ENCODE measurements around the gene VPS35. TPM values are rescaled to one million over a fixed set of nuclear protein-coding genes. Genes with fewer than 3 reads are reported as not detected.
A peak's percentile ranks its signal among the peaks of the same experiment; 100 is the strongest.

VPS35 gene
- total and polyA plus RNA-seq, 8 donors, result 17.9 to 159 (median 44.9) TPM

DNA sequence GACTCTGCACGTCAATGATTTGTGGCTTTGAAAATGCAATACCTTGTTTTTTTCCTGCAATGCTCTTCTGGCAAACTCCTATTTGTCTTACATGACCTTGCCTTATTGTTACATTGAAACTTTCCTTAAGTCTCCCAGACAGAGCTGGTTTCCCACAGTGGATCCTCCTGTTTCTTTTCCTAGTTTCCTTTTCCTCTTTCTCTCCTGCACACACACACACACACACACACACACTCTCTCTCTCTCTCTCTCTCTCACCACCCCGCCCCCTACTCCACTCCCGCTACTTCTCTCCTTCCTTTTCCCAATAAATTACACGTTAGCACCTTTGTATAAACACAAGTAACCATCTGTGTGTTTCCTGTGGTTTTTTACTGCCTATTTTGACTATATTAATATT lies 2.7 kb upstream of the VPS35 start:
- Histone ChIP-seq H3K4me3 (no peak overlapping the region), H3K27ac (no peak overlapping the region), H3K27me3 (no peaks in the 10 kb centered on the region), H3K36me3 (peaks cover 0 to 3% (median 0%) of the 10 kb centered on the region in 4 donors), H3K9me3 (no peaks in the 10 kb centered on the region), H3K4me1 (peaks cover 23 to 36% (median 33%) of the 10 kb centered on the region in 4 donors)
- no peak for DNase-seq
- TF ChIP-seq POLR2AphosphoS5 (IDR thresholded peaks at IDR 0.05) (no peak), POLR2A (IDR thresholded peaks at IDR 0.05) (no peak)
- TF ChIP-seq, protein P1, sequence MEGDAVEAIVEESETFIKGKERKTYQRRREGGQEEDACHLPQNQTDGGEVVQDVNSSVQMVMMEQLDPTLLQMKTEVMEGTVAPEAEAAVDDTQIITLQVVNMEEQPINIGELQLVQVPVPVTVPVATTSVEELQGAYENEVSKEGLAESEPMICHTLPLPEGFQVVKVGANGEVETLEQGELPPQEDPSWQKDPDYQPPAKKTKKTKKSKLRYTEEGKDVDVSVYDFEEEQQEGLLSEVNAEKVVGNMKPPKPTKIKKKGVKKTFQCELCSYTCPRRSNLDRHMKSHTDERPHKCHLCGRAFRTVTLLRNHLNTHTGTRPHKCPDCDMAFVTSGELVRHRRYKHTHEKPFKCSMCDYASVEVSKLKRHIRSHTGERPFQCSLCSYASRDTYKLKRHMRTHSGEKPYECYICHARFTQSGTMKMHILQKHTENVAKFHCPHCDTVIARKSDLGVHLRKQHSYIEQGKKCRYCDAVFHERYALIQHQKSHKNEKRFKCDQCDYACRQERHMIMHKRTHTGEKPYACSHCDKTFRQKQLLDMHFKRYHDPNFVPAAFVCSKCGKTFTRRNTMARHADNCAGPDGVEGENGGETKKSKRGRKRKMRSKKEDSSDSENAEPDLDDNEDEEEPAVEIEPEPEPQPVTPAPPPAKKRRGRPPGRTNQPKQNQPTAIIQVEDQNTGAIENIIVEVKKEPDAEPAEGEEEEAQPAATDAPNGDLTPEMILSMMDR (IDR thresholded peaks at IDR 0.05), result no peak
- 57 to 72% (median 69%) methylated on average over 4 of the region's 4 CpGs for WGBS, 5 donors
- intact Hi-C loops (cut with DNase I; ENCODE audit: low total_unique reads), result no loop called here

DNA sequence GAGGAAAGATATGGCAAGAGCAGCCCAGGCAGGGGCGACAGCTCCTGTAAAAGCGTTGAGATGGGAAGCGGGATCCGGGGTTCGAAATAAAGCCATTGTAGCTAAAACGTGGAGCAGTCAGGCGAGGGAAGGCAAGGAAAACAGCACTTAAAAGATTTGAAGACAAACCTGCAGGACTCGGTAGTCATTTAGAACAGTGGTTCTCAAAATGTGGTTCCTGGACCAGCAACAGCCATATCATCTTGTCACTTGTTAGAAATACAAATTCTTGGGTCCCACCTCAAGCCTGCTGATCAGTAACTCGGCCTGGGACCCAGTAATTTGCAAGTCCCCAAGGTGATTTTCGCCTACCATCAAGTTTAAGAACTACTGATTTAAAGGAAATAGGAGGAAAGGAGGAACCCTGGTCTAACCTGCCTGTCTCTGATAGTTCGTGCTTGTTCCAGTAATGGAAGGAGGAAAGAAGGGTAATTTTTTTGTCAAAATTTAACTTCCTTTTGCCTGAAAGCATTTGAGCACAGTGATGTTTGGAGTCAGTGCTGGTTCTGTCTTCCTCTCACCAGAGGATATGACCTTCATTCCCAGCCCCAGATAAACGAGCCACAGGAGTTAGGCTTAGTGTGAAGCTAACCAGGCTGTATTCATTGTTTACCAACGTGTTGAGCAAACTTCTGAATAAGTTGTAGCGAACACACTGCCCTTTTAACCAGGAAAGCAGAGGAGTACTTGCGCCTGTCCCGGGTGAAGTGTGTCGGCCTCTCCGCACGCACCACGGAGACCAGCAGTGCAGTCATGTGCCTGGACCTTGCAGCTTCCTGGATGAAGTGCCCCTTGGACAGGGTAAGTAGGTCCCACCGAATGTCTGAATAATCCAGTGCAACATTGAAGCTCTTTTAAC lies 1.6 kb upstream of the VPS35 start:
- WGBS, 5 donors, result 6 to 10% (median 9%) methylated on average over 21 of the region's 21 CpGs
- TF ChIP-seq POLR2AphosphoS5 (IDR thresholded peaks at IDR 0.05) (no peak), EP300 (IDR thresholded peaks at IDR 0.05) (no peak), POLR2A (IDR thresholded peaks at IDR 0.05) (no peak)
- TF ChIP-seq, protein P1 (IDR thresholded peaks at IDR 0.05), result no peak
- Histone ChIP-seq H3K4me3 (peak overlapping the region; percentile 87 to 94 (median 94)), H3K36me3 (no peaks in the 10 kb centered on the region), H3K27ac (peak overlapping the region; percentile 47 to 96 (median 93)), H3K27me3 (no peaks in the 10 kb centered on the region), H3K9me3 (no peaks in the 10 kb centered on the region), H3K4me1 (peaks cover 29 to 48% (median 43%) of the 10 kb centered on the region in 4 donors)
- DNase-seq, result peak in 1 of 2 donors; percentile 53
- intact Hi-C loops (cut with DNase I; ENCODE audit: low total_unique reads), result no loop called here

DNA sequence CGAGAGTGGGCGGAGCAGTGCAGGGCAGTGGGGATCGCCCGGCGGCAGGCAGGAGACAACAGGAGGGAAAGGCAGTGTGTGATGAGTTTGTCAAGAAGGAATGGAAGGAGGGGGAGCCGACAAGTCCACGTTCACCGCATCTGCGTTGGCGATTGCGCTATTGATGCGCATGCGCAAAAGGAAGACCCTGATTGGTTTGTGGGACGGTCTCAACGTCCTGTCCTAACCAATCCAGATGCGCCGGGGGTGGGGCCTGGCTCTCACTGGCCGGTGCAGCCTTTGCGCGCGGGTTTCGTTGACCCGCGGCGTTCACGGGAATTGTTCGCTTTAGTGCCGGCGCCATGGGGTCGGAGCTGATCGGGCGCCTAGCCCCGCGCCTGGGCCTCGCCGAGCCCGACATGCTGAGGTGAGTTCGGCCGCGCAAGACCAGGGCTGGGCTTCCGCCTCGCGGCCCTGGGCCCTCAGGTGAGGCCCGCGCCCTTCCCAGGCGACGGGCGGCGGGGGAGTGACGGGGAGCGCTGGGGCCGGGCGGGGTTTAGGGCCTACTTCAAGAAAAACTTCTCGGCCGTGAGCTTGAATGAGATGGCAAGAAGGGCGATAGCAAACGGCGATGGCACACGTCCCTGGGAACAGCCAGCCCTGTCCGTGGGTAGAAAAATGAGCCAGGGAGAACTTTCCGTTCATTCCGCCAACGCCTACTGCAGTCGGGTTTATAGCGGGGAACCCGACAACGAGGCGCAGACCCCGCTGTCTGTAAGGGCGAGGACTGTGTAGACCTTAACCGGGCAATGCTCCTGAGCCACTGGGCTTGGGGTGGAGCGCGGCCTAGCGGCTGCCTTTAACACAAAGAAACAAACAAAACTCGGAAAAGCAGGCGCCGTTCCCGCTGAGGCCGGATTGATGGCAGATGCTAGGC lies 645 bp upstream of the VPS35 start, which contains the start of gene ORC6:
ORC6 (plus strand) TSS at position 295 of the 916 bp plus-strand sequence; CDS start at position 342, 47 bp downstream.
- 0% methylated on average over 43 to 79 of the region's 79 CpGs for WGBS, 5 donors
- peaks cover 37 to 57% (median 48%) of the 10 kb centered on the region in 4 donors for H3K4me1 ChIP-seq

More for the DNA sequence above, 645 bp upstream of the VPS35 start, which contains the start of gene ORC6:
- peak within 1 kb of the TSS; percentile 87 to 94 (median 94) for H3K4me3 ChIP-seq
- DNase-seq, result peak; percentile 98 to 99
- intact Hi-C loops (cut with DNase I; ENCODE audit: low total_unique reads), result no loop called here
- no peaks in the 10 kb centered on the region for H3K9me3 ChIP-seq
- no peaks in the 10 kb centered on the region for H3K27me3 ChIP-seq
- H3K36me3 ChIP-seq, result no peaks in the 10 kb centered on the region
- no peak for TF ChIP-seq POLR2A (IDR thresholded peaks at IDR 0.05)
- TF ChIP-seq POLR2AphosphoS5 (IDR thresholded peaks at IDR 0.05), result no peak
- no peak for TF ChIP-seq EP300 (IDR thresholded peaks at IDR 0.05)
- TF ChIP-seq, protein P1 (IDR thresholded peaks at IDR 0.05), result no peak
- H3K27ac ChIP-seq, result peak within 1 kb of the TSS; percentile 88 to 96 (median 93)
